HG03565 (cell line): ENCODE results near the gene RELA.
"Not testable (repeated sequence)": the region's sequence is repeated elsewhere in the genome, so short reads cannot be mapped to it uniquely, and the experiment has no call there.

ENCODE experiments used
- ATAC-seq: cut with Tn5 transposase; IDR thresholded peaks from one replicate; pipeline ENCODE4 v1.9.1; 2021; ENCODE audit warnings: mild to moderate bottlenecking, moderate library complexity; ENCODE audit not compliant: unreplicated experiment

Gene RELA

GRCh38 chr11:65672180-65672860 is 9.6 kb upstream of the RELA start:
- no peak for ATAC-seq

- ATAC-seq: peak; percentile 15
These were observed 1.0 kb upstream of the RELA start for GRCh38 chr11:65663639-65664200.

- ATAC-seq: no peak
These were observed 393 bp downstream of the RELA start for GRCh38 chr11:65662247-65662798.

GRCh38 chr11:65661599-65662246 is 993 bp downstream of the RELA start:
- ATAC-seq: no peak

GRCh38 chr11:65660908-65661307 is 1.8 kb downstream of the RELA start:
- not testable (repeated sequence) for ATAC-seq

- no peak for ATAC-seq
These were observed 2.7 kb downstream of the RELA start for GRCh38 chr11:65660038-65660437.

- no peak for ATAC-seq
These were observed 4.3 kb downstream of the RELA start for GRCh38 chr11:65658174-65659021.

- no peak for ATAC-seq
These were observed 5.3 kb downstream of the RELA start for GRCh38 chr11:65657426-65657825.

GRCh38 chr11:65655570-65656332 is 7.0 kb downstream of the RELA start:
- no peak for ATAC-seq

GRCh38 chr11:65654375-65655349 is 8.1 kb downstream of the RELA start:
- ATAC-seq: no peak

GRCh38 chr11:65653229-65654225 is 9.2 kb downstream of the RELA start:
- no peak for ATAC-seq

GRCh38 chr11:65652511-65653228 is 10.0 kb downstream of the RELA start:
- peak; percentile 63 for ATAC-seq

- ATAC-seq: no peak
These were observed 10.9 kb downstream of the RELA start for GRCh38 chr11:65651589-65652510.

- no peak for ATAC-seq
These were observed 11.5 kb downstream of the RELA start for GRCh38 chr11:65651339-65651588.

- no peak for ATAC-seq
These were observed 12.0 kb downstream of the RELA start for GRCh38 chr11:65650547-65651338.
